Heart left ventricle (tissue), 16 donors: Measurements from ENCODE around the gene HELZ2. TPM values are rescaled to one million over a fixed set of nuclear protein-coding genes. Genes with fewer than 3 reads are reported as not detected.

Experiments
- ATAC-seq, 4 donors: fragments of 200-7000 bp; cut with Tn5 transposase; one replicate each; pipeline ENCODE4 v1.9.1; 2020 to 2022; ENCODE audit warnings: moderate library complexity in 4 of 4, mild to moderate bottlenecking in 3 of 4, moderate number of reproducible peaks in 1 of 4
- DNase-seq, 5 donors: peaks; one replicate each; pipeline ENCODE4 v3.0.0-alpha.2; 2020
- H3K27ac ChIP-seq, 12 donors: fragments of 200-600 bp; sonication (generic) in 4 of 12; one replicate each; pipeline versions ENCODE4 v1.5.0 to v1.8.0; 2016 to 2022; ENCODE audit warnings: mild to moderate bottlenecking in 2 of 12
- H3K27me3 ChIP-seq, 9 donors: fragments of 200-600 bp; sonication (generic) in 2 of 9; one replicate each; pipeline versions ENCODE4 v1.5.1 to v1.8.0; 2016 to 2022; ENCODE audit warnings: mild to moderate bottlenecking in 3 of 9
- H3K36me3 ChIP-seq, 9 donors: fragments of 200-600 bp; sonication (generic) in 2 of 9; one replicate each; pipeline versions ENCODE4 v1.5.0 to v1.8.0; 2018 to 2022; ENCODE audit warnings: mild to moderate bottlenecking in 2 of 9
- H3K4me1 ChIP-seq, 12 donors: fragments of 200-600 bp; sonication (generic) in 4 of 12; one replicate each; pipeline versions ENCODE4 v1.5.0 to v1.8.0; 2016 to 2022; ENCODE audit warnings: mild to moderate bottlenecking in 3 of 12
- H3K4me3 ChIP-seq, 12 donors: fragments of 200-600 bp; sonication (generic) in 4 of 12; one replicate each; pipeline versions ENCODE4 v1.5.0 to v1.8.0; 2017 to 2022; ENCODE audit warnings: mild to moderate bottlenecking in 9 of 12, moderate library complexity in 4 of 12
- H3K9me3 ChIP-seq, 12 donors: fragments of 200-600 bp; sonication (generic) in 4 of 12; one replicate each; pipeline versions ENCODE4 v1.5.0 to v1.8.0; 2016 to 2022; ENCODE audit warnings: mild to moderate bottlenecking in 1 of 12
- CTCF ChIP-seq, 12 donors: fragments of 200-600 bp; sonication (generic) in 4 of 12; IDR thresholded peaks; one replicate each; pipeline versions ENCODE4 v1.5.0 to v1.8.0; 2018 to 2022; ENCODE audit warnings: antibody characterized with exemption in 12 of 12, mild to moderate bottlenecking in 5 of 12
- POLR2A ChIP-seq, 2 donors: fragments of 450-650 bp; IDR thresholded peaks; one replicate each; pipeline ENCODE4 v1.6.1; 2017; ENCODE audit warnings: antibody characterized with exemption in 2 of 2, mild to moderate bottlenecking in 2 of 2, moderate library complexity in 2 of 2
- WGBS, 4 donors: extraction: QIAGEN DNeasy Blood & Tissue Kit in 2 of 4; methylation state at CpG; one replicate each; pipeline versions ENCODE4 v1.1.5 to v1.1.7; 2013 to 2018; 5-methylcytosine and 5-hydroxymethylcytosine counted together
- intact Hi-C, 10 donors: fragments of 100-400 bp; cut with DNase I; formaldehyde crosslinking; loops; one replicate each; pipeline versions ENCODE4 v1.11.1 to v1.14.2; 2022
- polyA plus RNA-seq, 2 donors: library from polyadenylated mRNA; stranded (reverse); fragments of 200-250 nt; gene quantifications; one replicate each; pipeline ENCODE4 v1.2.3, GENCODE V29; 2013
- total RNA-seq, 9 donors: library from RNA; depleted of rRNA in 2 of 9; stranded (reverse); fragments of >200 nt in 2 of 9; fragmentation: NEBNext Ultra II Directional in 3 of 9; extraction: Animal tissue kit (Norgen Biotek cat#: 25700) in 3 of 9; gene quantifications; one replicate each; pipeline versions ENCODE4 v1.1.0 to v1.2.4, GENCODE V29; 2016 to 2023
- donor health status: ischemic (EF 13 %, LVEDD 7.1; RV severe dilation, severe dysfunction).
- donor health status: healthy with polysubstance abuse.
- donor health status: DM: no; HTN: yes; CAD: no.
- donor health status: DM: no; HTN: no; CAD: no.
- donor health status: ischemic (EF 25% LVEDD 6.9; RV normal size, moderate dysfunction).
- donor health status: ischemic (EF 25% LVEDD 5.7; RV mildly dilated, moderate dysfunction).
- donor health status: healthy.
- donor health status: DM: yes; HTN: yes; CAD: no.
- donor health status: ischemic (EF 35%, LVEDD 5.7; RV mildly dilated, moderate dysfunction).
- donor health status: nonischemic (EF 11% LVEDD 7.7; RV severe dilation, severe dysfunction).
- donor health status: DM: yes; HTN: yes; CAD: no.
- donor health status: PGD.
- donor health status: ischemic (EF 29% LVEDD 5.4; RV normal size, mild dysfunction).
- donor health status: nonischemic (EF 23%, LVEDD 6.1; RV moderate dilation, normal function).

Gene HELZ2
- total and polyA plus RNA-seq, 11 donors = 7.2 to 34.6 (median 20.2) TPM

- peaks cover 0 to 9% (median under 1%) of the 10 kb centered on the region in 12 donors for H3K4me1 ChIP-seq
- WGBS, 4 donors = 42 to 50% (median 47%) methylated on average over 9 to 11 of the region's 11 CpGs
- no peaks in the 10 kb centered on the region for H3K36me3 ChIP-seq
- peaks cover 0 to 27% (median 17%) of the 10 kb centered on the region in 9 donors for H3K27me3 ChIP-seq
- ATAC-seq (no peak), DNase-seq (no peak)
- no peaks in the 10 kb centered on the region for H3K9me3 ChIP-seq
- TF ChIP-seq POLR2A (IDR thresholded peaks at IDR 0.05) = no peak
- no peak for TF ChIP-seq CTCF (IDR thresholded peaks at IDR 0.05)
- intact Hi-C loops = loop anchor here in 2 of 10 donors (10.0 kb wide), 2 partner anchors 66 to 316 kb away; partner anchors contain the start of genes ABHD16B (in 1 of the 2) and TPD52L2 (in 1 of the 2)
- H3K4me3 ChIP-seq = no peak overlapping the region
- no peak overlapping the region for H3K27ac ChIP-seq
Observed at GRCh38 chr20:63548542-63548941, 25.5 kb downstream of the HELZ2 start.

- intact Hi-C loops = loop anchor here in 2 of 10 donors (10.0 kb wide), 2 partner anchors 67 to 317 kb away; partner anchors contain the start of genes ABHD16B (in 1 of the 2) and TPD52L2 (in 1 of the 2)
- H3K27ac ChIP-seq = no peak within 1 kb of the TSS
- whole genome bisulfite sequencing, 4 donors = 52 to 78% (median 54%) methylated on average over 19 to 35 of the region's 35 CpGs
- peaks cover 0 to 6% (median 0%) of the 10 kb centered on the region in 12 donors for H3K4me1 ChIP-seq
- H3K36me3 ChIP-seq = no peaks in the 10 kb centered on the region
- peaks cover 0 to 27% (median 17%) of the 10 kb centered on the region in 9 donors for H3K27me3 ChIP-seq
- ATAC-seq (no peak), DNase-seq (no peak)
- H3K9me3 ChIP-seq = no peaks in the 10 kb centered on the region
- no peak within 1 kb of the TSS for H3K4me3 ChIP-seq
- TF ChIP-seq CTCF (IDR thresholded peaks at IDR 0.05) = no peak
- no peak for TF ChIP-seq POLR2A (IDR thresholded peaks at IDR 0.05)
Observed at GRCh38 chr20:63547725-63548480, 26.1 kb downstream of the HELZ2 start, which contains the start of gene SRMS. Gene SRMS, minus strand, starts transcription at chr20:63547749. Its CDS starts 286 bp downstream, at chr20:63547463.

GRCh38 chr20:63546956-63547724 is 26.9 kb downstream of the HELZ2 start:
- 46 to 62% (median 55%) methylated on average over 41 to 58 of the region's 58 CpGs for WGBS, 4 donors
- H3K36me3 ChIP-seq = no peaks in the 10 kb centered on the region
- H3K9me3 ChIP-seq = no peaks in the 10 kb centered on the region
- H3K27ac ChIP-seq = no peak overlapping the region
- no peak for TF ChIP-seq POLR2A (IDR thresholded peaks at IDR 0.05)
- no peak for TF ChIP-seq CTCF (IDR thresholded peaks at IDR 0.05)
- no peaks in the 10 kb centered on the region for H3K4me1 ChIP-seq
- intact Hi-C loops = loop anchor here in 2 of 10 donors (10.0 kb wide), 2 partner anchors 68 to 318 kb away; partner anchors contain the start of genes ABHD16B (in 1 of the 2) and TPD52L2 (in 1 of the 2)
- H3K27me3 ChIP-seq = peaks cover 0 to 27% (median 17%) of the 10 kb centered on the region in 9 donors
- DNase-seq (no peak), ATAC-seq (no peak)
- no peak overlapping the region for H3K4me3 ChIP-seq
